GM10248 (cell line): Measurements from ENCODE around the gene CNTNAP2.

ENCODE experiments used
- CTCF ChIA-PET: fragments of 300-600 bp; sonication (Branson Sonifier 250); formaldehyde crosslinking; extraction: SDS; loops from one replicate; lab custom pipeline; 2021; ENCODE audit warnings: antibody characterized with exemption; lab: Yijun Ruan, JAX
- POLR2A ChIA-PET: fragments of 350-650 bp; sonication (Branson Sonifier 250); formaldehyde crosslinking; extraction: SDS; loops from one replicate; lab custom pipeline; 2020; ENCODE audit warnings: antibody characterized with exemption; lab: Yijun Ruan, JAX
- DNase-seq: peaks from one replicate; pipeline ENCODE4 v3.0.0; 2012; ENCODE audit errors: extremely low spot score
- CTCF ChIP-seq: IDR thresholded peaks from 2 replicates; pipeline ENCODE4 v1.5.1; 2012; ENCODE audit warnings: mild to moderate bottlenecking, low read depth; ENCODE audit errors: extremely low read depth, missing control alignments, control extremely low read depth

The CNTNAP2 gene

GRCh38 chr7:148356303-148356702, 2239.7 kb downstream of the CNTNAP2 start:
- CTCF ChIA-PET = interaction anchor here (1.1 to 1.3 kb wide), 2 partner anchors 14 to 91 kb away, joined by 3 to 4 read pairs; no protein-coding TSS in a partner anchor
- no peak for DNase-seq
- POLR2A ChIA-PET = no interaction called here
- no peak for TF ChIP-seq CTCF

DNA sequence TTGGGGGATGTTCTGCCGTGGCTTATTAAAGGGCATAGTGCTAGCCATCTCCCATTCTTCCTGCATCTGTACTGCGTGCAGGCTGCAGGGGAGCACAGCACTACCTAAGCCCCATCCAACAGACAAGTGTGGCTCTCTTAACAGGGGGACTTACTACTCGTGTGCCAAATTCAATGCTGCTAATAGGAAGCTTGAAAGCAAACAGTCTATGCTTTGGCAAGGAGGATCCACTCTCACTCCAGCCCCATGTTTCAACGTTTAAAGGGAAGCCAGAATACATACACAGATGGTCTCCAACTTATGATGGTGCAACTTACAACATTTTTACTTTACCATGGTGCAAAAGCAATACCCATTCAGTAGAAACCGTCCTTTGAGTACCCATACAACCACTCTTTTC, 2245.9 kb downstream of the CNTNAP2 start:
- DNase-seq = no peak
- no peak for TF ChIP-seq CTCF
- CTCF ChIA-PET = no interaction called here
- POLR2A ChIA-PET = no interaction called here

DNA sequence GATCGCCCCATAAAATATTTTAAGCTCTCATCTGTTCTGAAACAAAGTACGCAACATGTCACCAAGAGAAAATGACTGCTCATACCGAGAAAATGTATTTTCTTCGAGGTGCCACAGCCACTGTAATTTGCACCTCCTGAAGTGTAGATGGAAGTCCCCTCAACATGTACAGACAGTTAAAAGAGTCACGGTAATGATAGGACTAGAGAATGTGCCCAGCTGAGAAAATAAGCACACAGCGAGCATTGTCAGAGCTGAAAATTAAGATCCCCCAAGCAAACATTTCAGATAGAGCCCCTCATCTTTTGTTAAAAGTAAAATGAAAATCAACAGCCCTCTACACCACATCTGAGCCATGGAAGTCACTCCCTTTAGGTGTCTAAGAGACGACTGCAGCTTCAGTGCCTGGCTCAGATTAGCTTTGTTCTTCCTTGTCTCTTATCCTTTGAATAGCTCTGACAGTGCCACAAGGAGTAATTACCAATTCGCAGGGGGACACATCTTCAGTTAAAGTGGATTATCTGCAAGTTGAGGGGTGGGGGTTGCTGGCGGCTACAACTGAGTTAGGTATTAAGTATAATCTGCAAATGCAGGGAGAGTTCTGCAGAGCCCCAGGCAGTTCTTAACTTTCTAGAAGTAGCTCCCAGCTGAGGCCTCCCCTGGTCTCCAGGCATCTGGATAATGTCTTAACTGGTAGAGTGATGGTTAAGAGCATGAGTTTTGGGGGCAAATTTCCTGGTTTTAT, 2251.3 kb downstream of the CNTNAP2 start:
- no peak for DNase-seq
- no peak for TF ChIP-seq CTCF
- ChIA-PET POLR2A (no interaction called here), CTCF (interaction anchor here (1.2 kb wide), 1 partner anchor 117 kb away, joined by 3 read pairs; no protein-coding TSS in a partner anchor)

- CTCF ChIA-PET = interaction anchor here (1.2 kb wide), 1 partner anchor 116 kb away, joined by 3 read pairs; no protein-coding TSS in a partner anchor
- TF ChIP-seq CTCF = no peak
- POLR2A ChIA-PET = no interaction called here
- DNase-seq = no peak
Measured at GRCh38 chr7:148368562-148368961, 2252.0 kb downstream of the CNTNAP2 start.

DNA sequence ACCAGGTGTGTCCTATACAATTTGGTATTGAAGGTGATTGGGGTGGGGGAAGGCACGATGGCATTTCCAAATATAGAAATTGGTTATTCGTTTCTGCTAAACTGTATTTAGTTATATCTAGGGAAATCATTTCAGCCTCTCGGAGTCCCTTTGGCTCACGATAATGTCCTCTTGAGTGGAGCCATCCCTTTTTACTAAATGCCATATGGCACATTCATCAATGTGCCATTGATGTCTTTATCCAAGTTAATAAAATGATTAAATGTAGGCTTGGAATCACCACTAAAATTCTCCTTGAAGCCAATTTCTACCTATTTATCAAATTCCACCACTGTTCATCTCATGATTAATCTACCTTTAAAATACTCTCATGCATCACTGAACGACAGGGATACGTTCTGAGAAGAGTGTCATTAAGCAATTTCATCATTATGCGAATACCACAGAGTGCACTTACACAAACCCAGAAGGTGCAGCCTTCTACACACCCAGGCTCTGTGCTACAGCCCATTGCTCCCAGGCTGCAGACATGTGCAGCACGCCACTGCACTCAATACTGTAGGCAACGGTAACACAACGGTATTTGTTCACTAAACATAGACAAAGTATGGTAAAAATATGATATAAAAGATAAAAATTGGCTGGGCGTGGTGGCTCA, 2254.8 kb downstream of the CNTNAP2 start:
- no peak for TF ChIP-seq CTCF
- DNase-seq = no peak
- POLR2A ChIA-PET = no interaction called here
- CTCF ChIA-PET = interaction anchor here (1.0 to 1.4 kb wide), 3 partner anchors 9 to 13 kb away, joined by 3 to 4 read pairs (median 3); no protein-coding TSS in a partner anchor

DNA sequence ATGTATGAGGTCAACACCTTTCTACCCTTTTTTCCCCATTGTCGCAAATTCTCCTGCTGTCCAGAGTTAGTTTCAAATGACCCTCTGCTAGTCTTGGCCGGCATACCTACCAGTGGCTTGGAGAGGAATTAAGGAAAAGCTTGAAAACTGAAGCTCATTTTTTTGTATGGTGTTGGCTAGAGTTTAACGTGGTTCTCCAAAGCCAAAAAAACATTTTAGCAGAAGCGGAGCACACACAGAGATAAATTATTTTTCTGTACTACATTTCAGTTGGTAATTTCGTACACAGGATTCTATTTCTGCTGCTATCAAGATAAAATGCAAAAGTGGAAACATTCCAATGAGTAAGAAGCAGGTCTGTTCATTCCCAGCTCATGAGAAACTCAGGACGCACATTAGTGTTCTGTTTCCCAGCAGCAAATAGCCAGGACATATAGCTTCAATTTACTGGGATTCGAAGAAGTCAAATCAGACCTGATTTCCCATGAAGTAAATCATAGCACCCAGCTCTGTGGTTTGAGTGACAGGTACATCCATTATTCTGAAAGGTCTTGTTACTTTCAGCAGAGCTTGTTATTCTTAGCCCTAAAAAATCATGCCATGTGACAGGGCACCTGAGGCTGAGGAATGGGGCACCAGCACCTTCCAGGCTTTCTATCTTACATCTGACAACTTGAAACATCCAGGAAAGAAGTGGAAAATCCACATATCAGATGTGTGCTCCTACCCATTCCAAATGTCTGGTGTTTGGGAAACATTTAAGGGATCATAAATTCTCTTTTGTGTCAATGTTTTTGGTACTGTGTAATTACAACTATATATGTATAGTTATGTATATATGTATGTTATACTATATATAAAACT, 2258.0 kb downstream of the CNTNAP2 start:
- DNase-seq = no peak
- CTCF ChIA-PET = interaction anchor here (1.0 to 1.5 kb wide), 3 partner anchors 8 to 22 kb away, joined by 3 read pairs; no protein-coding TSS in a partner anchor
- POLR2A ChIA-PET = no interaction called here
- no peak for TF ChIP-seq CTCF
